Neural progenitor cell (in vitro differentiated cells): ENCODE measurements around the gene STAT5A. TPM values are rescaled to one million over a fixed set of nuclear protein-coding genes. Genes with fewer than 3 reads are reported as not detected.

ENCODE experiments used
- DNase-seq: peaks from one replicate; pipeline ENCODE4 v3.0.0-alpha.2; 2016; ENCODE audit warnings: low spot score
- H2AFZ ChIP-seq: fragments of 200-600 bp; sonication (generic); replicated peaks from 2 replicates; pipeline ENCODE4 v1.6.1; 2016; ENCODE audit warnings: antibody characterized with exemption
- H3F3A ChIP-seq: fragments of 200-600 bp; sonication (generic); 2 replicates; pipeline ENCODE4 v1.6.1; 2016; ENCODE audit warnings: antibody characterized with exemption, low read depth
- H3K27ac ChIP-seq: fragments of 200-600 bp; sonication (generic); 2 replicates; pipeline ENCODE4 v1.5.1; 2016; ENCODE audit warnings: mild to moderate bottlenecking
- H3K27me3 ChIP-seq: fragments of 200-600 bp; sonication (generic); 2 replicates; pipeline ENCODE4 v1.6.1; 2016; ENCODE audit warnings: mild to moderate bottlenecking, moderate library complexity
- H3K36me3 ChIP-seq: fragments of 200-600 bp; sonication (generic); 2 replicates; pipeline ENCODE4 v1.5.1; 2016
- H3K4me1 ChIP-seq: fragments of 200-600 bp; sonication (generic); 2 replicates; pipeline ENCODE4 v1.6.1; 2016; ENCODE audit warnings: mixed run types
- H3K4me2 ChIP-seq: fragments of 200-600 bp; sonication (generic); 2 replicates; pipeline ENCODE4 v1.6.1; 2016
- H3K4me3 ChIP-seq: fragments of 200-600 bp; sonication (generic); 2 replicates; pipeline ENCODE4 v1.5.1; 2016
- H3K79me2 ChIP-seq: fragments of 200-600 bp; sonication (generic); 2 replicates; pipeline ENCODE4 v1.6.1; 2016; ENCODE audit warnings: low read depth
- H3K9ac ChIP-seq: fragments of 200-600 bp; sonication (generic); 2 replicates; pipeline ENCODE4 v1.6.1; 2016
- H3K9me3 ChIP-seq: fragments of 200-600 bp; sonication (generic); 2 replicates; pipeline ENCODE4 v1.5.1; 2016; ENCODE audit warnings: low read depth
- H4K20me1 ChIP-seq: fragments of 200-600 bp; sonication (generic); 2 replicates; pipeline ENCODE4 v1.6.1; 2016; ENCODE audit warnings: low read depth
- H3K27ac Mint-ChIP-seq: 3 replicates; pipeline ENCODE4 v1.8.0; 2021; ENCODE audit warnings: mixed read lengths
- H3K27me3 Mint-ChIP-seq: 2 replicates; pipeline ENCODE4 v1.8.0; 2022; ENCODE audit warnings: low read depth, mild to moderate bottlenecking, inconsistent platforms, moderate library complexity, mixed read lengths; ENCODE audit not compliant: insufficient read depth
- H3K36me3 Mint-ChIP-seq: 3 replicates; pipeline ENCODE4 v1.8.0; 2021; ENCODE audit warnings: mixed read lengths
- H3K4me1 Mint-ChIP-seq: 3 replicates; pipeline ENCODE4 v1.8.0; 2021; ENCODE audit warnings: mixed read lengths
- H3K4me3 Mint-ChIP-seq: 3 replicates; pipeline ENCODE4 v1.8.0; 2021; ENCODE audit warnings: mild to moderate bottlenecking, moderate library complexity, mixed read lengths
- H3K9me3 Mint-ChIP-seq: 3 replicates; pipeline ENCODE4 v1.8.0; 2020; ENCODE audit warnings: mixed read lengths
- CTCF ChIP-seq: fragments of 200-600 bp; sonication (generic); IDR thresholded peaks from 2 replicates; pipeline ENCODE4 v1.5.1; 2017; ENCODE audit warnings: antibody characterized with exemption, mild to moderate bottlenecking
- EZH2 ChIP-seq: fragments of 200-600 bp; sonication (generic); IDR thresholded peaks from 2 replicates; pipeline ENCODE4 v1.6.1; 2017; ENCODE audit warnings: antibody characterized with exemption, mild to moderate bottlenecking, moderate library complexity
- EZH2phosphoT487 ChIP-seq: fragments of 200-600 bp; sonication (generic); IDR thresholded peaks from 2 replicates; pipeline ENCODE4 v1.6.1; 2017; ENCODE audit warnings: antibody characterized with exemption
- total RNA-seq: library from RNA; depleted of rRNA; stranded (reverse); fragments of >200 nt; gene quantifications from 2 replicates; pipeline ENCODE4 v1.2.3, GENCODE V29; 2015; ENCODE audit warnings: low replicate concordance

STAT5A gene
- total RNA-seq, 1 donor from 2014 or later: 10.0 TPM

- TF ChIP-seq EZH2phosphoT487 (no peak), CTCF (no peak), EZH2 (no peak)
- H3K4me1 ChIP-seq: peaks cover 17% of the 10 kb centered on the region
- DNase-seq: no peak
- H3K4me3 ChIP-seq: no peak overlapping the region
- H3K36me3 Mint-ChIP-seq: no peaks in the 10 kb centered on the region
- peaks cover 2% of the 10 kb centered on the region for H3K9me3 Mint-ChIP-seq
- no peaks in the 10 kb centered on the region for H3K36me3 ChIP-seq
- H3K79me2 ChIP-seq: no peaks in the 10 kb centered on the region
- no peak overlapping the region for H3K27ac ChIP-seq
- H3F3A ChIP-seq: peaks cover 5% of the 10 kb centered on the region
- H3K4me2 ChIP-seq: no peak overlapping the region
- no peak overlapping the region for H2AFZ ChIP-seq
- H3K9me3 ChIP-seq: no peaks in the 10 kb centered on the region
- no peak overlapping the region for H3K9ac ChIP-seq
- peaks cover 19% of the 10 kb centered on the region for H3K27me3 Mint-ChIP-seq
- H4K20me1 ChIP-seq: no peaks in the 10 kb centered on the region
- H3K27me3 ChIP-seq: peaks cover 19% of the 10 kb centered on the region
- H3K4me1 Mint-ChIP-seq: peaks cover 27% of the 10 kb centered on the region
- H3K4me3 Mint-ChIP-seq: no peak overlapping the region
- H3K27ac Mint-ChIP-seq: no peak overlapping the region
Observed at GRCh38 chr17:42283241-42284023, 4.9 kb upstream of the STAT5A start.

DNA sequence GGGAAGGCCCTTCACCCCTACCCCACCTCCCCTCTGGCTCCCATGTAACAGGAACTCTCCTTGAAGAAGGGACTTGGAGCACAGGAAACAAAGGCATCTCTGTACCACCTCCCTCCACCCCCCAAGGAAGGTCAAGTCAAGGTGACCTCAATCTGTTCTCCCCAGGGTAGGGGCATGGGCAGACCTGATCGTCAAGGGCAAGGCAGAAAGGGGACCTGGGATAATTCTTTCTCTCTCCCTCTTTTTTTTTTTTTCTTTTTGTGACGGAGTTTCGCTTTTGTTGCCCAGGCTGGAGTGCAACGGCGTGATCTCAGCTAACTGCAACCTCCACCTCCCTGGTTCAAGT is 4.3 kb upstream of the STAT5A start:
- Histone ChIP-seq H3K4me2 (no peak overlapping the region), H3K36me3 (no peaks in the 10 kb centered on the region), H3K4me1 (peaks cover 17% of the 10 kb centered on the region), H3K9me3 (no peaks in the 10 kb centered on the region), H3K27ac (no peak overlapping the region), H3K79me2 (no peaks in the 10 kb centered on the region), H3K9ac (no peak overlapping the region), H3K4me3 (no peak overlapping the region), H3F3A (peaks cover 8% of the 10 kb centered on the region), H3K27me3 (peaks cover 24% of the 10 kb centered on the region), H2AFZ (no peak overlapping the region), H4K20me1 (no peaks in the 10 kb centered on the region)
- DNase-seq: no peak
- Mint-ChIP-seq H3K27ac (no peak overlapping the region), H3K27me3 (peaks cover 19% of the 10 kb centered on the region), H3K36me3 (no peaks in the 10 kb centered on the region), H3K4me3 (no peak overlapping the region), H3K9me3 (peaks cover 2% of the 10 kb centered on the region), H3K4me1 (peaks cover 27% of the 10 kb centered on the region)
- TF ChIP-seq EZH2phosphoT487 (no peak), EZH2 (no peak), CTCF (no peak)

- Histone ChIP-seq H3K9me3 (no peaks in the 10 kb centered on the region), H3F3A (peaks cover 10% of the 10 kb centered on the region), H3K4me3 (no peak overlapping the region), H3K79me2 (no peaks in the 10 kb centered on the region), H3K36me3 (no peaks in the 10 kb centered on the region), H3K27ac (no peak overlapping the region), H3K27me3 (peaks cover 30% of the 10 kb centered on the region), H3K9ac (no peak overlapping the region), H4K20me1 (no peaks in the 10 kb centered on the region), H3K4me1 (peaks cover 17% of the 10 kb centered on the region), H3K4me2 (no peak overlapping the region), H2AFZ (no peak overlapping the region)
- Mint-ChIP-seq H3K36me3 (no peaks in the 10 kb centered on the region), H3K9me3 (peaks cover 2% of the 10 kb centered on the region), H3K4me3 (no peak overlapping the region), H3K27ac (no peak overlapping the region), H3K4me1 (peaks cover 27% of the 10 kb centered on the region), H3K27me3 (peaks cover 21% of the 10 kb centered on the region)
- no peak for DNase-seq
- no peak for TF ChIP-seq CTCF
- no peak for TF ChIP-seq EZH2
- no peak for TF ChIP-seq EZH2phosphoT487
Observed at GRCh38 chr17:42284566-42284965, 3.7 kb upstream of the STAT5A start.
